Transverse colon (tissue), 4 donors: ENCODE results near the gene DIS3L. TPM values are rescaled to one million over a fixed set of nuclear protein-coding genes. Genes with fewer than 3 reads are reported as not detected.

Experiments used
- DNase-seq: peaks from one replicate; pipeline ENCODE4 v3.0.0-alpha.2; 2019
- H3K27ac ChIP-seq, 4 donors: fragments of 200-600 bp; sonication (generic); 2 replicates each; pipeline ENCODE4 v1.5.1; 2016 to 2018; ENCODE audit warnings: inconsistent platforms in 4 of 4
- H3K27me3 ChIP-seq: fragments of 200-600 bp; sonication (generic); 2 replicates; pipeline ENCODE4 v1.5.1; 2017; ENCODE audit warnings: inconsistent platforms
- H3K36me3 ChIP-seq, 4 donors: fragments of 200-600 bp; sonication (generic); 2 replicates each; pipeline ENCODE4 v1.5.1; 2017 to 2019; ENCODE audit warnings: inconsistent platforms in 4 of 4
- H3K4me1 ChIP-seq, 4 donors: fragments of 200-600 bp; sonication (generic); 2 replicates each; pipeline ENCODE4 v1.5.1; 2017 to 2020; ENCODE audit warnings: inconsistent platforms in 4 of 4
- H3K4me3 ChIP-seq, 4 donors: fragments of 200-600 bp; sonication (generic); 1 replicate in 1 of 4; 2 replicates in 3 of 4; pipeline versions ENCODE4 v1.5.1 to v1.6.1; 2017 to 2019; ENCODE audit warnings: inconsistent platforms in 4 of 4
- H3K9me3 ChIP-seq, 2 donors: fragments of 200-600 bp; sonication (generic); 2 replicates each; pipeline ENCODE4 v1.5.1; 2017 to 2019; ENCODE audit warnings: inconsistent platforms in 2 of 2
- EP300 ChIP-seq: sonication (generic); formaldehyde crosslinking; IDR thresholded peaks from one replicate; pipeline ENCODE4 v1.6.1; 2017; ENCODE audit warnings: antibody characterized with exemption, low read depth
- POLR2A ChIP-seq: fragments of 450-650 bp; IDR thresholded peaks from one replicate; pipeline ENCODE4 v1.6.1; 2016; ENCODE audit warnings: antibody characterized with exemption, mild to moderate bottlenecking, moderate library complexity
- POLR2AphosphoS5 ChIP-seq, 3 donors: sonication (generic); formaldehyde crosslinking; IDR thresholded peaks; one replicate each; pipeline ENCODE4 v1.6.1; 2016; ENCODE audit warnings: antibody characterized with exemption in 3 of 3
- WGBS, 2 donors: methylation state at CpG; one replicate each; pipeline ENCODE4 v1.1.5; 2018; ENCODE audit warnings: low coverage in 1 of 2; 5-methylcytosine and 5-hydroxymethylcytosine counted together
- in situ Hi-C, 4 donors: fragments of 200-750 bp; cut with MboI; loops; one replicate each; pipeline versions ENCODE4 v1.15.0 to v1.15.1; 2017; ENCODE audit warnings: low sequenced_read_pairs in 3 of 4, low pct_ligation_motif_present in 1 of 4, low pct_unique_long_range_greater_than_20kb in 1 of 4
- intact Hi-C: fragments of 100-400 bp; cut with DNase I; formaldehyde crosslinking; loops from one replicate; pipeline ENCODE4 v1.15.1; 2023; ENCODE audit warnings: low total_unique reads
- total RNA-seq, 4 donors: library from RNA; depleted of rRNA; stranded (reverse); fragments of >200 nt; gene quantifications; one replicate each; pipeline ENCODE4 v1.1.0, GENCODE V29; 2016
- TF ChIP-seq, protein P1 (sequence below), 5 experiments: fragments of 200-600 bp in 3 of 5; fragments of 450-650 bp in 2 of 5; sonication (generic) in 3 of 5; IDR thresholded peaks; 1 replicate in 2 of 5; 2 replicates in 3 of 5; pipeline ENCODE4 v1.5.1; 2016 to 2017; ENCODE audit warnings: antibody characterized with exemption in 5 of 5, inconsistent platforms in 3 of 5, mild to moderate bottlenecking in 2 of 5, moderate library complexity in 1 of 5

DIS3L gene
- total RNA-seq, 4 donors from 2014 or later: 17.6 to 24.8 (median 24.3) TPM

GRCh38 chr15:66288093-66288492, 5.3 kb upstream of the DIS3L start:
- in situ Hi-C loops: no loop called here
- H3K36me3 ChIP-seq: no peaks in the 10 kb centered on the region
- DNase-seq: no peak
- no peak for TF ChIP-seq EP300
- H3K27me3 ChIP-seq: no peaks in the 10 kb centered on the region
- intact Hi-C loops: no loop called here
- peaks cover 0 to 14% (median 9%) of the 10 kb centered on the region in 4 donors for H3K4me1 ChIP-seq
- no peak overlapping the region for H3K4me3 ChIP-seq
- no peaks in the 10 kb centered on the region for H3K9me3 ChIP-seq
- H3K27ac ChIP-seq: no peak overlapping the region

DNA sequence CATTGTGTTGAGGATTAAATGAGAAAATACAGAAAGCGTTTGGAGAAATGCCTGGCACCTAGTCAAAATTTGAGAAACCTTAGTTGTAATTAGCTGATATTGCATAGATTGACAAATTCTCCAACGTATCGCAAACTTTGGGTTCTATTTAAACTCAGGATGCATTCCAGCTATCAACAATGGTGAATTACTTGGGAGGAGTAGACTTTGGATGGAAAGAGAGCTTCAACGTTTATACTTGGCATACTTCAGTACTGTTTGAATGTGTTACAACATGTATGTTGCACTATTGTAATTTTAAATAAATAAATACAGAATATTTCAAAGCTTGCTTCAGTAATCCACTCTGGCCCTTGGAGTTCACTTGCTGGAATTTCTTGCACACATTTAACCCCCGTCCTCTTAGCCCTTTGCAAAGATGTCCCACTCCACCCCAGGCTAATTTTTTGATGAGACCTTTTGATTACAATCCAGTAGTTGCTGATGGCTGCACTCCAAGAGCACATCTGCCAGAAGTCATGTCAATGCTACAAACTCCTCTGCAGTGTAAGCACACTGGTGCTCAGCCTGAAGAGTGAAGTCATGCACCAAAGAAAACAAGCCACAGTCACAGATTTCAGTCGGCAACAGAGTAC, 4.7 kb upstream of the DIS3L start:
- TF ChIP-seq POLR2AphosphoS5 (IDR thresholded peaks at IDR 0.05) (no peak), POLR2A (no peak), EP300 (no peak)
- TF ChIP-seq, protein P1, sequence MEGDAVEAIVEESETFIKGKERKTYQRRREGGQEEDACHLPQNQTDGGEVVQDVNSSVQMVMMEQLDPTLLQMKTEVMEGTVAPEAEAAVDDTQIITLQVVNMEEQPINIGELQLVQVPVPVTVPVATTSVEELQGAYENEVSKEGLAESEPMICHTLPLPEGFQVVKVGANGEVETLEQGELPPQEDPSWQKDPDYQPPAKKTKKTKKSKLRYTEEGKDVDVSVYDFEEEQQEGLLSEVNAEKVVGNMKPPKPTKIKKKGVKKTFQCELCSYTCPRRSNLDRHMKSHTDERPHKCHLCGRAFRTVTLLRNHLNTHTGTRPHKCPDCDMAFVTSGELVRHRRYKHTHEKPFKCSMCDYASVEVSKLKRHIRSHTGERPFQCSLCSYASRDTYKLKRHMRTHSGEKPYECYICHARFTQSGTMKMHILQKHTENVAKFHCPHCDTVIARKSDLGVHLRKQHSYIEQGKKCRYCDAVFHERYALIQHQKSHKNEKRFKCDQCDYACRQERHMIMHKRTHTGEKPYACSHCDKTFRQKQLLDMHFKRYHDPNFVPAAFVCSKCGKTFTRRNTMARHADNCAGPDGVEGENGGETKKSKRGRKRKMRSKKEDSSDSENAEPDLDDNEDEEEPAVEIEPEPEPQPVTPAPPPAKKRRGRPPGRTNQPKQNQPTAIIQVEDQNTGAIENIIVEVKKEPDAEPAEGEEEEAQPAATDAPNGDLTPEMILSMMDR (IDR thresholded peaks at IDR 0.05): no peak
- intact Hi-C loops (no loop called here), in situ Hi-C loops (no loop called here)
- Histone ChIP-seq H3K27me3 (no peaks in the 10 kb centered on the region), H3K9me3 (no peaks in the 10 kb centered on the region), H3K36me3 (no peaks in the 10 kb centered on the region), H3K27ac (no peak overlapping the region), H3K4me1 (peaks cover 0 to 14% (median 9%) of the 10 kb centered on the region in 4 donors), H3K4me3 (no peak overlapping the region)
- 60 to 70% methylated on average over 3 to 6 of the region's 6 CpGs for WGBS, 2 donors
- DNase-seq: no peak

DNA sequence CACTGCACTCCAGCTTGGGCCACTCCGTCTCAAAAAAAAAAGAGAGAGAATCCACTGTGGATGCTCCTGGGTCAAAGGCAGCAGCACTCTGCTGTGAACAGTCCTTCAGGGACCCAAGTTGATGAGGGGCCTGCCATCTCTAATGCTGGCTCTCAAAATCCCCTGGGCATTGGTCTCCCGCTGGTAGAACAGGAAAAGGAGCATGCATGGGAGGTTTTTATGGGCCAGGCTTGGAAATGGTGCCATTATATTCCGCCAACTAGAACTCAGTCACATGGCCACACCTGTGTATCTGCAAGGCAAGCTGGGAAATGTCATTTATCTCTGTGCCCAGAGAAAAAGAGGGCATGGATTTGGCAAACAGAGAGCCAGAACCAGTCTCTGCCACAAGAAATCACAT, 3.4 kb upstream of the DIS3L start:
- H3K27me3 ChIP-seq: no peaks in the 10 kb centered on the region
- DNase-seq: no peak
- in situ Hi-C loops (no loop called here), intact Hi-C loops (no loop called here)
- H3K36me3 ChIP-seq: no peaks in the 10 kb centered on the region
- H3K27ac ChIP-seq: no peak overlapping the region
- WGBS, 2 donors: 93 to 100% methylated on average over 1 to 3 of the region's 3 CpGs
- H3K4me3 ChIP-seq: no peak overlapping the region
- H3K9me3 ChIP-seq: no peaks in the 10 kb centered on the region
- H3K4me1 ChIP-seq: peaks cover 9 to 24% (median 19%) of the 10 kb centered on the region in 4 donors
- TF ChIP-seq EP300 (no peak), POLR2A (no peak), POLR2AphosphoS5 (IDR thresholded peaks at IDR 0.05) (no peak)
- TF ChIP-seq, protein P1 (IDR thresholded peaks at IDR 0.05): no peak

DNA sequence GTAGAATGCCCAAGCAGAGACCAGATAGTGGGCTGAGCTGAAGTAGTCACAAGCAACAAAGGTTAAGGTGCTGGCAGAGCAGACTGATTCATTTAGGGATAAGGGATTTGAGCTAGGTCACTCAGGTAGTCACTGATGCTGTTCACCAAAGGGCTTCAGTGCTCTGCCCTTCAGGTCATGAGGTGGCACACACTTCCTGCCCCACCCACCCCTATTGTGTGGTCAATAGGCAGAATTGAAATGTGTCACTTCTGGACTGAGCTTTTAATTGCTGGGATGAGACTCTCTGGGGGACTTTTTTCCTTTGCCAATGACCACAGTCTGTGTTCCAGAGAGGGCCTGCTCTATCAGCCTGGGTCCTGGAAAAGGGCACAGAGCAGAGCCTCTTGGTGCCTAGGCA, 2.9 kb upstream of the DIS3L start:
- DNase-seq: no peak
- Histone ChIP-seq H3K27ac (no peak overlapping the region), H3K36me3 (no peaks in the 10 kb centered on the region), H3K4me1 (peaks cover 14 to 29% (median 23%) of the 10 kb centered on the region in 4 donors), H3K4me3 (no peak overlapping the region), H3K27me3 (no peaks in the 10 kb centered on the region), H3K9me3 (no peaks in the 10 kb centered on the region)
- intact Hi-C loops (no loop called here), in situ Hi-C loops (no loop called here)
- no peak for TF ChIP-seq POLR2A
- TF ChIP-seq POLR2AphosphoS5 (IDR thresholded peaks at IDR 0.05): no peak
- TF ChIP-seq, protein P1 (IDR thresholded peaks at IDR 0.05): no peak
- TF ChIP-seq EP300: no peak
